DLD1 (cell line): ENCODE measurements around the gene SEMA3F.

Experiments used
- in situ Hi-C: cut with HindIII; loops from 2 replicates; pipeline ENCODE4 v1.10.0; 2017; ENCODE audit warnings: low sequenced_read_pairs

Gene SEMA3F

DNA sequence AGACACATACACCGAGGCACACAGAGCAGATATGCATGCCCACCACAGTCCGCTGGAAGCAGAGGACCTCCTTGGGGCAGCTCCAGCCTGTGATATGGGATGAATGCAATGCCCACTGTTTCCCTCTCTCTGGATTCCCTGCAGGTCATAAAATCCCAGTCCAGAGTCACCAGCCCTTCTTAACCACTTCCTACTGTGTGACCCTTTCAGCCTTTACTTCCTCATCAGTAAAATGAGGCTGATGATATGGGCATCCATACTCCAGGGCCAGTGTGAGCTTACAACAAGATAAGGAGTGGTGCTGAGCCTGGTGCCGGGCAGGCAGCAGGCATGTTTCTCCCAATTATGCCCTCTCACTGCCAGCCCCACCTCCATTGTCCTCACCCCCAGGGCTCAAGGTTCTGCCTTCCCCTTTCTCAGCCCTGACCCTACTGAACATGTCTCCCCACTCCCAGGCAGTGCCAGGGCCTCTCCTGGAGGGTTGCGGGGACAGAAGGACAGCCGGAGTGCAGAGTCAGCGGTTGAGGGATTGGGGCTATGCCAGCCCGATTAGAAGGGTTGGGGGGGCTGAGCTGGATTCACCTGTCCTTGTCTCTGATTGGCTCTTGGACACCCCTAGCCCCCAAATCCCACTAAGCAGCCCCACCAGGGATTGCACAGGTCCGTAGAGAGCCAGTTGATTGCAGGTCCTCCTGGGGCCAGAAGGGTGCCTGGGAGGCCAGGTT is 36.0 kb downstream of the SEMA3F start, which contains the start of gene GNAT1:
Gene GNAT1 (plus strand): TSS at position 675 of the 725 bp plus-strand sequence. CDS start 116 bp downstream, outside the sequence.
- in situ Hi-C loops, result loop anchor here (25.0 kb wide), 1 partner anchor 629 kb away; the partner anchor contains the start of gene BSN

GRCh38 chr3:50192124-50192523 is 37.0 kb downstream of the SEMA3F start:
- in situ Hi-C loops, result loop anchor here (25.0 kb wide), 1 partner anchor 630 kb away; the partner anchor contains the start of gene BSN

DNA sequence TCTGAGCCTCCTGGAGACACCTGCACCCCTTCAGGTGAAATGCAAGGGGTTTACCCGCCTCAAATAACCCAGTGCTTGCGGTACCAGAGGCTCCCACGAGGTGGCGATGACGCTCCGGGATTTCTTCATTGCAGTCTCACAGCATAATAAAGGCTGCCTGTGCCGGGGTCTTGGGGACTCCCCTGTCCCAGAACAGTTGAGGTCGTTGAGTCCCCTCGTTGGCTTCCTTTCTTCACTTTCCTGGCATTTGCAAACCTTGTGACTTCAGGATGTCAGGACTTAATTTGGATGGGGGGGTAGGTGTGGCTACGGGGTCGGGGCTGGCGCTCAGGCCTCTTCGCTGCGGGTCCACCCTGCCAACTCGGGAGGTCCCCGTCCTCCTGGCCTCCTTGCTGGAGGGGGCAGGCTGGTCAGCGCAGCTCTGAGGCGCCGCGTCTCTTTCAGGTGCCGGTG is 37.6 kb downstream of the SEMA3F start:
- in situ Hi-C loops, result loop anchor here (25.0 kb wide), 1 partner anchor 630 kb away; the partner anchor contains the start of gene BSN

DNA sequence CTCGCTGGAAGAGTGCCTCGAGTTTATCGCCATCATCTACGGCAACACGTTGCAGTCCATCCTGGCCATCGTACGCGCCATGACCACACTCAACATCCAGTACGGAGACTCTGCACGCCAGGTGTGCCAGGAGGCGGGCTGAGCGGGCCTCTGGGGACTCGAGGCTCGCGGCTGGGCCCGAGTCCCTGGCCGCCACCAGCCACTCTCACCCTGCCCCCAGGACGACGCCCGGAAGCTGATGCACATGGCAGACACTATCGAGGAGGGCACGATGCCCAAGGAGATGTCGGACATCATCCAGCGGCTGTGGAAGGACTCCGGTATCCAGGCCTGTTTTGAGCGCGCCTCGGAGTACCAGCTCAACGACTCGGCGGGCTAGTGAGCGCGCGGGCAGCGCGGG is 38.2 kb downstream of the SEMA3F start:
- in situ Hi-C loops, result loop anchor here (25.0 kb wide), 1 partner anchor 631 kb away; the partner anchor contains the start of gene BSN

GRCh38 chr3:50193746-50194127 is 38.6 kb downstream of the SEMA3F start:
- in situ Hi-C loops, result loop anchor here (25.0 kb wide), 1 partner anchor 631 kb away; the partner anchor contains the start of gene BSN

DNA sequence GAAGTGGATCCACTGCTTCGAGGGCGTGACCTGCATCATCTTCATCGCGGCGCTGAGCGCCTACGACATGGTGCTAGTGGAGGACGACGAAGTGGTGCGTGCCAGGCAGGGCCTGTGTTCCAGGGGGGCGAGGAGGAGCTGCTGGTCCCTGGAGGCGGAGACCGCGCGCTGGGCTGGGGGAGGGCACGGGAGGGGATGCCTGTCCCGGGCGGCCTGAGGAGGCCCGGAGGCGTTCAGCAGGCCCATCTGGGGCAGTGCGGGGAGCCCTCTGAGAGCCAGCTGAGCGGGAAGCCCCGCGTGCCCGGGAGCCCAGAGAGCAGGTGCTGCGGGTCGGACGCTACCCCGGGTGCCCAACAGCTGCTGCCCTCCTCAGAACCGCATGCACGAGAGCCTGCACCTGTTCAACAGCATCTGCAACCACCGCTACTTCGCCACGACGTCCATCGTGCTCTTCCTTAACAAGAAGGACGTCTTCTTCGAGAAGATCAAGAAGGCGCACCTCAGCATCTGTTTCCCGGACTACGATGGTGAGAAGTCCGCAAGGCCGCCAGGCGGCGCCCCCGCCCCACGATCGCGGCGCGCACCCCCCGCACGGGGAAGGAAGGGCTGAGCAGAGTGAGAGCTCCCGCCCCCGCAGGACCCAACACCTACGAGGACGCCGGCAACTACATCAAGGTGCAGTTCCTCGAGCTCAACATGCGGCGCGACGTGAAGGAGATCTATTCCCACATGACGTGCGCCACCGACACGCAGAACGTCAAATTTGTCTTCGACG is 39.2 kb downstream of the SEMA3F start:
- in situ Hi-C loops, result loop anchor here (25.0 kb wide), 1 partner anchor 632 kb away; the partner anchor contains the start of gene BSN

DNA sequence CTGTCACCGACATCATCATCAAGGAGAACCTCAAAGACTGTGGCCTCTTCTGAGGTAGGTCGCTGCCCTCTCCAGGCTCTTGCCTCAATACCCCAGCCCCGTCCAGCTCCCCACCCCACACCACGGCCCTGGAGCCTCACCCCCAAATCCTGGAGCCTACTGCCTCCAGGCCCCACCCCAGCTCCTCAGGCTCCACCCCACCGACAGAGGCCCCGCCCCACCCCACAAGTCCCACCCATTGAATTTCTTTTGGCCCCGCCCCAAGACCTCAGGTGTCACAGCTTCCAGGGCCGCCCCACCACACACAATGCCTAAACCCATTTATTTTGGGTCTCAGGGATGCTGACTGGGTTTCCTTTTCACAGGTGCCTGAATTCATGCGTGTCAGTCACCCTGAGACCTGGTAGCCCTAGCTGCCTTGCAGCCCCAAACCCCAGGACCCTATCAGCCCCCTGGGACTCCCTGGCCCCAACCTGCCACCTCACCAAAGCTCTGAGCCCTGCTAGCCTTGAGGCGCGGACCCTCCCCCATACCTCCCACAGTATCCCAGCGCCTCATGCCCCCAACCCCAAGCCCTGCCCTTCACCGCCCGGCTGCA is 39.9 kb downstream of the SEMA3F start:
- in situ Hi-C loops, result loop anchor here (25.0 kb wide), 1 partner anchor 633 kb away; the partner anchor contains the start of gene BSN

- in situ Hi-C loops, result loop anchor here (25.0 kb wide), 1 partner anchor 633 kb away; the partner anchor contains the start of gene BSN
Observed at GRCh38 chr3:50195501-50196252, 40.6 kb downstream of the SEMA3F start.

DNA sequence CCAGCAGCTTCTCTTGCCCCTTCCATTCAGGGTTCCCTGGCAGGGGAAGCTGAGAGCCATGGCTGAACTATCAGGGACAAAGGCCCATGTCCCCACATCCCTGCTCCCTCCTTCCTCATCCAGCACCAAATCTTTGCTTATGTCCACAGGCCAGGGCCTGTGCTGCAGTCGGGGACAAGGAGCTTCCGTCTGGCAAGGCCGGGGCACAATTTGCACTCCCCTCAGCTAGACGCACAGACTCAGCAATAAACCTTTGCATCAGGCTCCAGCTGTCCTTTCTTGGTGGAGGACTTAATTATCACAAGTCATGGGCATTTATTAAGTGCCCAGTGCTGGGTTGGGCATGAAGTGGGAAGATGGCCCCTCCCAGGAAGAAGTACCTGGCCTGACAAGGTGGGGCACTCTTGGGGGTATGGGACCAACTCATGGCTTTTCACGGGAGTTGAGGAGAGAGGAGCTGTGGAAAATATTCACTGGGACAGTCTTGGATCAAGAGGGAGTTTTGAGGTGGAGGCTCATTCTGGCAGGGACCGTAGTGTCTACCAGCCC is 41.2 kb downstream of the SEMA3F start:
- in situ Hi-C loops, result loop anchor here (25.0 kb wide), 1 partner anchor 634 kb away; the partner anchor contains the start of gene BSN

- in situ Hi-C loops, result no loop called here
Observed at GRCh38 chr3:50201573-50202315, 46.6 kb downstream of the SEMA3F start.

- in situ Hi-C loops, result no loop called here
Observed at GRCh38 chr3:50202353-50203112, 47.4 kb downstream of the SEMA3F start.

DNA sequence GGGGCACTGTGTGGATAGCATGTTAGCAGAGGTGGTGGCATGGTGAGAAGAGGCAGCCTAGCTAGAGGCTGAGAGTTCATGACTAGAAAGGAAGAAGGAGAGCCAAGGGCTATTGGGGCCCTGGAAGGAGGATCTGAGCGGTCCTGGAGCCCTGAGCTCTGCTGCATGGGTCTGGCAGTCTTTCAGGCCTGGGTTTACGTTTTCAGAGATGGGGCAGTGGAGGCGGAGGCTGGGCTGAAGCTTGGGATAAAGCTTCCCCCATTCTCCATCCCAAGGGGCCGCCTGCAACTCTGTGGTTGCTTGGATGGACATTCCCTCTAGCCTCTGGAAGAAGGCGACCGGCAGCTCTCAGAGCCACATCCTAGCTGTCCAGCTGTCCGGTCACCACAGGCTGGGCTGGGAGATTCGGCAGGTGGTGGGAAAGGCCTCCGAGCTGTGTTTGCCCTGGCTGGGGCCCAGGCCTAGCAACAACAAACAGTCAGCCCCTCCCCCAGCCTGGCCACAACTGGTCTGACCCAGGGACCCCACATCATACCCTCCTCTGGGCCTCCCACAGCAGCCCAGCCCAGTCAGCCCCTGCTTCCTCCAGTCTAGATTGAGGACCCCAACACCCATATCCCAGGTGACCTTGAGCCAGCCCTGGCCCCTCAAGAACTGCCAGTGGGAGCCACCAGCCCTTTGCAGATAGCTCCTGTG is 48.1 kb downstream of the SEMA3F start:
- in situ Hi-C loops, result no loop called here

- in situ Hi-C loops, result no loop called here
Observed at GRCh38 chr3:50203809-50204803, 49.0 kb downstream of the SEMA3F start.

DNA sequence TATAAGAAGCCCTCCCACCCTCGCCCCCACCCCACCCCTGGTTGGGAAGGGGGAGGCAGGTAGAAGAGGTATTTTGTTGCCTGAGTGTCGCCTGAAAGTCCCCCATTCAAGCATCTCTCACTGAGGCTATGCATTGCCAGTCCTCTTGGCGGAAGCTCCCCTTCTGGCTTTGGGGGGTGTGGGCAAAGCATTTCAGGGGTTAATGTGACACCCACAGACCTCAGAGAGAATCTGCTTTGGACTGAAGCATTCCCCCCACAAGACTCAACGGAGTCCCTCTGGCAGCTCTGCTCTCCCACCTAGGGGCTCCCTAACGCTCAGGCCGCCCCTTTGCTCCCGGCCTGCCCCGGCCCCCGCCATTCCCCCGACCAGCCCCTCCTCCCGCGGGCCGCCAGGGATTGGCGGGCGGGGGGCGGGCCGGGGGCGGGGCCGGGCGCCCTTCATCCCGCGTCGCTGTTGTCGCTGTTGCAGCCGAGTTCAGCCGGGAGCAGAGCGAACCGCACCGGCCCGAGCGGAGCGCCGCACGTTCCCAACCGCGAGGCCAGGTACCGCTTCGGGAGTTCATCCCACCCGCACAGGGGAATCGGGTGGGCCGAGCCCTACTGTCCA is 49.8 kb downstream of the SEMA3F start, which contains the start of gene SLC38A3:
Gene SLC38A3 (plus strand): TSS at position 468 of the 609 bp plus-strand sequence. CDS start 8,929 bp downstream, outside the sequence.
- in situ Hi-C loops, result no loop called here

DNA sequence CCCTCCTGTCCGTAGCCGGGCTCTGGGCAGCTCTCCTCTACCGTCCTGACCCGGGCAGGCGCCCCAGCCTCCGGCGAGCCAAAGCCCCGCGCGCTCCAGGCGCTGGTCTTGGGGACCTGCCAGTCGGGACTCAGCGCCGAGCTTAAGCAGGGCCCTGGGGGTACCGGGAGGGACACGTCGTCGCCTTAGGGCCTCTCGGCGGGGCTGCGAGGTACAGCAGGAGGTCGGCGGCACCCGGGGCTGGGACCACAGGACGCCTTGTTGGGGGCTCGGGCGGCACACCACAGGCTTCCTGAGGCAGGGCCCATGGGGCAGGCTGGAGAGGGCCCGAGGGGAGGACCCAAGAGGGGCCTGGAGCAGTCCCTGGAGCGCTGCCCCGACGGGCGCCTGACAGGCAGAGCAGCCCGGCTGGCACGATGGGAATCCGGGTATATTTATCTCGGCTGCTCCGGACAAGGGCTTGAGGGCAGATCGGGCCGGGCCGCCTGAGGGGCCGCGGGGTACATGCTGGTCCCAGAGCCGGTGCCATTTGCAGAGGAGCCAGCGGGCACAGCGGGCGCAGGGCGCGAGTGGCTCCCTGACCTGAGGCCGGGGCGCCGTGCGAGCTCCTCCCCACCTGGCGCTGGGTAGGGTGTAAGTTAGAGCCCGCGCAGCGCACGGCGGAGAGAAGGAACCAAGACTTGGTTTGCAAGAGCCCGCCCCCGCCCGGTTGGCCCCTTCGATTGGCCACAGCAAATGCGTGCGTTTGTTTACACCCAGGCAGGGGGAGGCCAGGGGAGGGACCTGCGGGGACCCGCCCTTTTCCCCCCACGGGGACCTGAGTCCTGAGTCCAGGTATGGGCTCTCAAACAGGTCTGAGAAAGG is 50.5 kb downstream of the SEMA3F start:
- in situ Hi-C loops, result no loop called here
